C4-2B (cell line): ENCODE results near the gene MRRF.

Experiments
- ZFX ChIP-seq: fragments of 450-650 bp; IDR thresholded peaks from 2 replicates; pipeline ENCODE4 v1.6.1; 2017
- TF ChIP-seq, protein P1 (sequence below): fragments of 450-650 bp; conservative IDR thresholded peaks from 2 replicates; pipeline ENCODE4 v1.5.1; 2017; ENCODE audit warnings: mild to moderate bottlenecking

DNA sequence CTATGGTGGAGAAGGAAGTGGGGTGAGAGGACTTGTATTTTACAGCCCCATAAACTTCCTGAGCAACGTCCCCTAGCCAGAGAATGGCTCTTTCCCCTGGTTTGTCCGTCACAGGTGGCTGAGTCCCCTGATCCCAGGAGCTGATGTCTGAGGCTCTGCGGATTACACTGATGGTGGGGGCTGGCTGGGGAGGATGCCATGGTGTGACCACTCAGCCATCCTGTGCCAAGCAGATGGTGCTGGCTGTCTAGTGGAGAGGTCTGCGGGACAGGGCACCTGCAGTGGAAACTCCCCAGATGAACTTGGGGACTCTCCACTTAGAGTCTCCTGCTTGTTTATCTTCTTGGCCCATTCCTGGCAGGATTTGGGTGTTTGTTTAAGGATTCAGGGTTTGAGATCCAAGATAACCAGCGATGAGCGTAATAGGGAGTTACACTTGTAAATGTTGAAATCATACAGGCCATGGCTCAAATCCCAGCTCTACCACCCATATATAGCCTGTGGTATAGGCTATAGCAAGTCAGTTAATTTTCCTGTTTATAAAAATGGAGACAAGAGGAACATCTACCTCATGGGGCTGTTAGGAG lies 101.5 kb downstream of the MRRF start:
- TF ChIP-seq, protein P1, sequence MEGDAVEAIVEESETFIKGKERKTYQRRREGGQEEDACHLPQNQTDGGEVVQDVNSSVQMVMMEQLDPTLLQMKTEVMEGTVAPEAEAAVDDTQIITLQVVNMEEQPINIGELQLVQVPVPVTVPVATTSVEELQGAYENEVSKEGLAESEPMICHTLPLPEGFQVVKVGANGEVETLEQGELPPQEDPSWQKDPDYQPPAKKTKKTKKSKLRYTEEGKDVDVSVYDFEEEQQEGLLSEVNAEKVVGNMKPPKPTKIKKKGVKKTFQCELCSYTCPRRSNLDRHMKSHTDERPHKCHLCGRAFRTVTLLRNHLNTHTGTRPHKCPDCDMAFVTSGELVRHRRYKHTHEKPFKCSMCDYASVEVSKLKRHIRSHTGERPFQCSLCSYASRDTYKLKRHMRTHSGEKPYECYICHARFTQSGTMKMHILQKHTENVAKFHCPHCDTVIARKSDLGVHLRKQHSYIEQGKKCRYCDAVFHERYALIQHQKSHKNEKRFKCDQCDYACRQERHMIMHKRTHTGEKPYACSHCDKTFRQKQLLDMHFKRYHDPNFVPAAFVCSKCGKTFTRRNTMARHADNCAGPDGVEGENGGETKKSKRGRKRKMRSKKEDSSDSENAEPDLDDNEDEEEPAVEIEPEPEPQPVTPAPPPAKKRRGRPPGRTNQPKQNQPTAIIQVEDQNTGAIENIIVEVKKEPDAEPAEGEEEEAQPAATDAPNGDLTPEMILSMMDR: no peak
- TF ChIP-seq ZFX: no peak
